H9 (cell line): ENCODE data around the gene GP1BB. TPM values are rescaled to one million over a fixed set of nuclear protein-coding genes. Genes with fewer than 3 reads are reported as not detected.

Experiments used
- DNase-seq: peaks from one replicate; pipeline ENCODE4 v3.0.0-alpha.2; 2017
- H2AFZ ChIP-seq: one replicate; pipeline ENCODE4 v1.6.1; 2013; ENCODE audit warnings: mild to moderate bottlenecking, low read length, control low read depth, moderate library complexity
- H2AK5ac ChIP-seq: 2 replicates; pipeline ENCODE4 v1.6.1; 2013; ENCODE audit warnings: low read length, control low read depth, mixed read lengths; ENCODE audit not compliant: insufficient read length
- H2BK120ac ChIP-seq: one replicate; pipeline ENCODE4 v1.6.1; 2013; ENCODE audit warnings: low read depth, mild to moderate bottlenecking, low read length, control low read depth, inconsistent platforms; ENCODE audit not compliant: poor library complexity, severe bottlenecking
- H2BK12ac ChIP-seq: 2 replicates; pipeline ENCODE4 v1.6.1; 2013; ENCODE audit warnings: low read length, control low read depth, mixed read lengths, low read depth; ENCODE audit not compliant: insufficient read length
- H2BK15ac ChIP-seq: 2 replicates; pipeline ENCODE4 v1.6.1; 2013; ENCODE audit warnings: low read depth, low read length, control low read depth
- H2BK20ac ChIP-seq: one replicate; pipeline ENCODE4 v1.6.1; 2013; ENCODE audit warnings: low read depth, mild to moderate bottlenecking, low read length, control low read depth, inconsistent platforms; ENCODE audit not compliant: poor library complexity, severe bottlenecking
- H2BK5ac ChIP-seq: 2 replicates; pipeline ENCODE4 v1.6.1; 2013; ENCODE audit warnings: low read length, control low read depth, mixed read lengths; ENCODE audit not compliant: insufficient read length
- H3K14ac ChIP-seq: 2 replicates; pipeline ENCODE4 v1.6.1; 2013; ENCODE audit warnings: low read length, control low read depth; ENCODE audit not compliant: insufficient read depth
- H3K18ac ChIP-seq: 2 replicates; pipeline ENCODE4 v1.6.1; 2013; ENCODE audit warnings: low read depth, mild to moderate bottlenecking, mixed read lengths, low read length, control low read depth; ENCODE audit not compliant: insufficient read length
- H3K23ac ChIP-seq: 2 replicates; pipeline ENCODE4 v1.6.1; 2013; ENCODE audit warnings: low read length, control low read depth, mixed read lengths, low read depth; ENCODE audit not compliant: insufficient read length
- H3K23me2 ChIP-seq: 2 replicates; pipeline ENCODE4 v1.6.1; 2013; ENCODE audit warnings: low read depth, mild to moderate bottlenecking, mixed read lengths, low read length, control low read depth; ENCODE audit not compliant: insufficient read length, poor library complexity, severe bottlenecking
- H3K27ac ChIP-seq: 2 replicates; pipeline ENCODE4 v1.5.1; 2013; ENCODE audit warnings: low read length, control low read depth, mixed read lengths, low read depth; ENCODE audit not compliant: insufficient read length
- H3K27me3 ChIP-seq: 2 replicates; pipeline ENCODE4 v1.6.1; 2013; ENCODE audit warnings: low read length, control low read depth, inconsistent platforms; ENCODE audit not compliant: insufficient read depth
- H3K4ac ChIP-seq: 2 replicates; pipeline ENCODE4 v1.6.1; 2013; ENCODE audit warnings: low read depth, mild to moderate bottlenecking, control low read depth, inconsistent platforms, low read length, moderate library complexity
- H3K4me1 ChIP-seq: 2 replicates; pipeline ENCODE4 v1.6.1; 2013; ENCODE audit warnings: low read length, control low read depth, inconsistent platforms; ENCODE audit not compliant: insufficient read depth
- H3K4me2 ChIP-seq: 2 replicates; pipeline ENCODE4 v1.6.1; 2013; ENCODE audit warnings: low read length, control low read depth, mixed read lengths; ENCODE audit not compliant: insufficient read length, insufficient read depth
- H3K56ac ChIP-seq: 2 replicates; pipeline ENCODE4 v1.6.1; 2013; ENCODE audit warnings: low read depth, mild to moderate bottlenecking, mixed read lengths, low read length, control low read depth; ENCODE audit not compliant: insufficient read length
- H3K79me1 ChIP-seq: 2 replicates; pipeline ENCODE4 v1.6.1; 2013; ENCODE audit warnings: low read depth, mild to moderate bottlenecking, moderate library complexity, low read length, control low read depth, inconsistent platforms; ENCODE audit not compliant: insufficient read depth, poor library complexity, severe bottlenecking
- H3K79me2 ChIP-seq: 2 replicates; pipeline ENCODE4 v1.6.1; 2013; ENCODE audit warnings: low read length, control low read depth, inconsistent platforms; ENCODE audit not compliant: insufficient read depth
- H3K9ac ChIP-seq: 2 replicates; pipeline ENCODE4 v1.6.1; 2013; ENCODE audit warnings: low read length, control low read depth, mixed read lengths; ENCODE audit not compliant: insufficient read length; ENCODE audit errors: extremely low read depth
- H3K9me3 ChIP-seq: one replicate; pipeline ENCODE4 v1.6.1; 2013; ENCODE audit warnings: low read depth, low read length, inconsistent platforms; ENCODE audit not compliant: control insufficient read depth
- H3T11ph ChIP-seq: one replicate; pipeline ENCODE4 v1.6.1; 2013; ENCODE audit warnings: mild to moderate bottlenecking, low read length, control low read depth, inconsistent platforms
- H4K20me1 ChIP-seq: one replicate; pipeline ENCODE4 v1.6.1; 2013; ENCODE audit not compliant: control insufficient read depth, insufficient read length, insufficient read depth
- H4K5ac ChIP-seq: 2 replicates; pipeline ENCODE4 v1.6.1; 2013; ENCODE audit warnings: low read depth, mild to moderate bottlenecking, mixed read lengths, low read length, control low read depth; ENCODE audit not compliant: insufficient read length
- H4K8ac ChIP-seq: replicated peaks from 2 replicates; pipeline ENCODE4 v1.6.1; 2013; ENCODE audit warnings: low read length, control low read depth, mixed read lengths, low read depth; ENCODE audit not compliant: insufficient read length
- H4K91ac ChIP-seq: 2 replicates; pipeline ENCODE4 v1.6.1; 2013; ENCODE audit warnings: low read depth, mild to moderate bottlenecking, moderate library complexity, mixed read lengths, low read length, control low read depth; ENCODE audit not compliant: insufficient read length
- H3K27ac Mint-ChIP-seq, 3 experiments: 2 replicates in 2 of 3; 3 replicates in 1 of 3; pipeline ENCODE4 v1.8.0; 2020 to 2021; ENCODE audit warnings: mixed read lengths in 3 of 3, mild to moderate bottlenecking in 1 of 3, moderate library complexity in 1 of 3
- H3K27me3 Mint-ChIP-seq: 2 replicates; pipeline ENCODE4 v1.8.0; 2021; ENCODE audit warnings: low read depth, mild to moderate bottlenecking, moderate library complexity, mixed read lengths
- H3K36me3 Mint-ChIP-seq, 3 experiments: 2 replicates in 2 of 3; 3 replicates in 1 of 3; pipeline ENCODE4 v1.8.0; 2020 to 2021; ENCODE audit warnings: low read depth in 3 of 3, mixed read lengths in 3 of 3; ENCODE audit not compliant: insufficient read depth in 1 of 3
- H3K4me1 Mint-ChIP-seq, 2 experiments: 2 replicates each; pipeline ENCODE4 v1.8.0; 2020; ENCODE audit warnings: mixed read lengths in 2 of 2
- H3K4me3 Mint-ChIP-seq, 2 experiments: 2 replicates in 1 of 2; 3 replicates in 1 of 2; pipeline ENCODE4 v1.8.0; 2020 to 2021; ENCODE audit warnings: mild to moderate bottlenecking in 2 of 2, mixed read lengths in 2 of 2, moderate library complexity in 1 of 2
- H3K9me3 Mint-ChIP-seq, 2 experiments: 2 replicates in 1 of 2; 3 replicates in 1 of 2; pipeline ENCODE4 v1.8.0; 2020; ENCODE audit warnings: mild to moderate bottlenecking in 2 of 2, mixed read lengths in 2 of 2, moderate library complexity in 1 of 2
- WGBS: extraction: QIAGEN DNeasy Blood & Tissue Kit; methylation state at CpG from one replicate; pipeline ENCODE4 v1.1.7; 2013; ENCODE audit warnings: missing lambda C conversion rate, low lambda C conversion rate, mixed read lengths; ENCODE audit not compliant: insufficient read length; ENCODE audit errors: extremely low coverage; 5-methylcytosine and 5-hydroxymethylcytosine counted together
- total RNA-seq: library from RNA; stranded (reverse); gene quantifications from 2 replicates; pipeline ENCODE4 v1.2.1, GENCODE V29; 2021
- TF ChIP-seq, protein P1 (sequence below): fragments of 200-600 bp; sonication (generic); conservative IDR thresholded peaks from 3 replicates; pipeline ENCODE4 v1.8.0; 2021; ENCODE audit warnings: antibody characterized with exemption, mild to moderate bottlenecking

The GP1BB gene
- total RNA-seq, 1 experiment from 2014 or later, result 3.4 TPM

GRCh38 chr22:19772422-19772672, 49.0 kb downstream of the GP1BB start:
- H3K4me1 ChIP-seq, result peaks cover 4% of the 10 kb centered on the region; the same call in 1 of the 2 replicates
- no peak overlapping the region for H3K14ac ChIP-seq
- peaks cover 4% of the 10 kb centered on the region for H3K23me2 ChIP-seq
- DNase-seq, result no peak
- H3K18ac ChIP-seq, result no peak overlapping the region
- H2BK15ac ChIP-seq, result no peak overlapping the region
- no peak overlapping the region for H2AFZ ChIP-seq
- TF ChIP-seq, protein P1, sequence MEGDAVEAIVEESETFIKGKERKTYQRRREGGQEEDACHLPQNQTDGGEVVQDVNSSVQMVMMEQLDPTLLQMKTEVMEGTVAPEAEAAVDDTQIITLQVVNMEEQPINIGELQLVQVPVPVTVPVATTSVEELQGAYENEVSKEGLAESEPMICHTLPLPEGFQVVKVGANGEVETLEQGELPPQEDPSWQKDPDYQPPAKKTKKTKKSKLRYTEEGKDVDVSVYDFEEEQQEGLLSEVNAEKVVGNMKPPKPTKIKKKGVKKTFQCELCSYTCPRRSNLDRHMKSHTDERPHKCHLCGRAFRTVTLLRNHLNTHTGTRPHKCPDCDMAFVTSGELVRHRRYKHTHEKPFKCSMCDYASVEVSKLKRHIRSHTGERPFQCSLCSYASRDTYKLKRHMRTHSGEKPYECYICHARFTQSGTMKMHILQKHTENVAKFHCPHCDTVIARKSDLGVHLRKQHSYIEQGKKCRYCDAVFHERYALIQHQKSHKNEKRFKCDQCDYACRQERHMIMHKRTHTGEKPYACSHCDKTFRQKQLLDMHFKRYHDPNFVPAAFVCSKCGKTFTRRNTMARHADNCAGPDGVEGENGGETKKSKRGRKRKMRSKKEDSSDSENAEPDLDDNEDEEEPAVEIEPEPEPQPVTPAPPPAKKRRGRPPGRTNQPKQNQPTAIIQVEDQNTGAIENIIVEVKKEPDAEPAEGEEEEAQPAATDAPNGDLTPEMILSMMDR, result no peak
- H4K8ac ChIP-seq, result no peak overlapping the region
- H3K27ac ChIP-seq, result no peak overlapping the region
- no peak overlapping the region for H2BK20ac ChIP-seq
- H3K4me3 Mint-ChIP-seq, result no peak overlapping the region
- no peaks in the 10 kb centered on the region for H3K36me3 Mint-ChIP-seq
- H3K27ac Mint-ChIP-seq, result no peak overlapping the region
- H2BK120ac ChIP-seq, result no peak overlapping the region
- H3K4ac ChIP-seq, result no peak overlapping the region
- no peaks in the 10 kb centered on the region for H3K9me3 ChIP-seq
- H4K20me1 ChIP-seq, result no peaks in the 10 kb centered on the region
- no peak overlapping the region for H3K23ac ChIP-seq
- peaks cover 81% of the 10 kb centered on the region for H3K27me3 Mint-ChIP-seq
- H4K91ac ChIP-seq, result no peak overlapping the region
- no CpG with 5 or more reads among the region's 4 CpGs for WGBS
- H3K9ac ChIP-seq, result no peak overlapping the region
- H3K79me2 ChIP-seq, result no peaks in the 10 kb centered on the region
- no peaks in the 10 kb centered on the region for H3K79me1 ChIP-seq
- no peak overlapping the region for H2BK5ac ChIP-seq
- no peaks in the 10 kb centered on the region for H3K9me3 Mint-ChIP-seq
- no peak overlapping the region for H3K4me2 ChIP-seq
- H2BK12ac ChIP-seq, result no peak overlapping the region
- no peak overlapping the region for H3T11ph ChIP-seq
- no peak overlapping the region for H2AK5ac ChIP-seq
- no peak overlapping the region for H4K5ac ChIP-seq
- H3K56ac ChIP-seq, result no peak overlapping the region
- H3K4me1 Mint-ChIP-seq, result peaks cover 3 to 13% of the 10 kb centered on the region in 2 experiments; a peak in 3 of 4 replicates
- H3K27me3 ChIP-seq, result peaks cover 22% of the 10 kb centered on the region
